Liver (tissue), 9 donors: ENCODE data around the gene ABLIM2. TPM values are rescaled to one million over a fixed set of nuclear protein-coding genes. Genes with fewer than 3 reads are reported as not detected.
A peak's percentile ranks its signal among the peaks of the same experiment; 100 is the strongest.

ENCODE experiments used
- DNase-seq: peaks from one replicate; pipeline ENCODE4 v3.0.0-alpha.2; 2017; ENCODE audit warnings: low spot score
- H3K27ac ChIP-seq, 2 donors: one replicate each; pipeline ENCODE4 v1.7.0; 2013; ENCODE audit warnings: inconsistent platforms in 2 of 2, low read length in 2 of 2, control low read depth in 1 of 2, low read depth in 1 of 2, mild to moderate bottlenecking in 1 of 2
- H3K27me3 ChIP-seq, 4 donors: one replicate each; pipeline versions ENCODE4 v1.6.1 to v1.7.0; 2013; ENCODE audit warnings: low read length in 3 of 4, inconsistent platforms in 1 of 4, mild to moderate bottlenecking in 1 of 4, moderate library complexity in 1 of 4; ENCODE audit not compliant: control insufficient read depth in 4 of 4, insufficient read depth in 4 of 4
- H3K36me3 ChIP-seq, 4 donors: one replicate each; pipeline versions ENCODE4 v1.6.1 to v1.7.0; 2013; ENCODE audit warnings: low read length in 3 of 4, mild to moderate bottlenecking in 3 of 4, low read depth in 1 of 4, moderate library complexity in 1 of 4; ENCODE audit not compliant: control insufficient read depth in 4 of 4, insufficient read depth in 3 of 4
- H3K4me1 ChIP-seq, 4 donors: one replicate each; pipeline versions ENCODE4 v1.6.1 to v1.7.0; 2013; ENCODE audit warnings: low read length in 3 of 4, mild to moderate bottlenecking in 3 of 4, moderate library complexity in 1 of 4; ENCODE audit not compliant: control insufficient read depth in 4 of 4, insufficient read depth in 4 of 4
- H3K4me3 ChIP-seq, 3 donors: one replicate each; pipeline versions ENCODE4 v1.6.1 to v1.7.0; 2013; ENCODE audit warnings: low read length in 3 of 3, control low read depth in 1 of 3, low read depth in 1 of 3, mild to moderate bottlenecking in 1 of 3
- H3K9ac ChIP-seq, 2 donors: one replicate each; pipeline ENCODE4 v1.7.0; 2013; ENCODE audit warnings: low read length in 2 of 2, mild to moderate bottlenecking in 2 of 2, moderate library complexity in 2 of 2, control low read depth in 1 of 2, low read depth in 1 of 2
- H3K9me3 ChIP-seq, 4 donors: one replicate each; pipeline versions ENCODE4 v1.6.1 to v1.7.0; 2013; ENCODE audit warnings: low read length in 3 of 4; ENCODE audit not compliant: control insufficient read depth in 4 of 4
- CTCF ChIP-seq: fragments of 150-350 bp; IDR thresholded peaks from 2 replicates; pipeline ENCODE4 v1.5.1; 2017; ENCODE audit warnings: improper control_type of control experiment, low read depth, low read length; ENCODE audit not compliant: missing input control
- FOXA1 ChIP-seq: IDR thresholded peaks from 2 replicates; pipeline ENCODE4 v1.6.1; 2016; ENCODE audit warnings: antibody characterized with exemption
- FOXA2 ChIP-seq: IDR thresholded peaks from 2 replicates; pipeline ENCODE4 v1.6.1; 2016; ENCODE audit warnings: antibody characterized with exemption
- GABPA ChIP-seq, 2 donors: IDR thresholded peaks in 1 of 2; conservative IDR thresholded peaks in 1 of 2; 2 replicates each; pipeline ENCODE4 v1.6.1; 2016; ENCODE audit warnings: antibody characterized with exemption in 2 of 2, mild to moderate bottlenecking in 1 of 2, moderate library complexity in 1 of 2
- HNF4A ChIP-seq, 2 donors: conservative IDR thresholded peaks; 2 replicates each; pipeline ENCODE4 v1.6.1; 2016; ENCODE audit warnings: antibody characterized with exemption in 2 of 2, mild to moderate bottlenecking in 2 of 2
- HNF4G ChIP-seq: IDR thresholded peaks from 2 replicates; pipeline ENCODE4 v1.6.1; 2016; ENCODE audit warnings: antibody characterized with exemption
- JUND ChIP-seq, 2 donors: IDR thresholded peaks; 2 replicates each; pipeline ENCODE4 v1.6.1; 2016; ENCODE audit warnings: antibody characterized with exemption in 2 of 2
- NR2F2 ChIP-seq: IDR thresholded peaks from 2 replicates; pipeline ENCODE4 v1.6.1; 2016; ENCODE audit warnings: antibody characterized with exemption
- RAD21 ChIP-seq, 2 donors: IDR thresholded peaks; 2 replicates each; pipeline ENCODE4 v1.6.1; 2016; ENCODE audit warnings: antibody characterized with exemption in 2 of 2, mild to moderate bottlenecking in 2 of 2
- REST ChIP-seq: IDR thresholded peaks from 2 replicates; pipeline ENCODE4 v1.6.1; 2016; ENCODE audit warnings: antibody characterized with exemption, mild to moderate bottlenecking
- RXRA ChIP-seq, 2 donors: IDR thresholded peaks; 2 replicates each; pipeline ENCODE4 v1.6.1; 2017 to 2018; ENCODE audit warnings: antibody characterized with exemption in 2 of 2, mild to moderate bottlenecking in 1 of 2
- TAF1 ChIP-seq: conservative IDR thresholded peaks from 2 replicates; pipeline ENCODE4 v1.6.1; 2016; ENCODE audit warnings: antibody characterized with exemption, mild to moderate bottlenecking
- ZBTB33 ChIP-seq: IDR thresholded peaks from 2 replicates; pipeline ENCODE4 v1.6.1; 2016; ENCODE audit warnings: antibody characterized with exemption
- WGBS: extraction: QIAGEN DNeasy Blood & Tissue Kit; methylation state at CpG from one replicate; pipeline ENCODE4 v1.1.7; 2013; 5-methylcytosine and 5-hydroxymethylcytosine counted together
- polyA plus RNA-seq, 2 donors: library from polyadenylated mRNA; stranded (reverse) in 1 of 2; unstranded in 1 of 2; fragments of 200-250 nt in 1 of 2; fragments of >200 nt in 1 of 2; fragmentation: Nextera tagmentation in 1 of 2; extraction: Ambion mirVana in 1 of 2; gene quantifications; one replicate each; pipeline versions ENCODE4 v1.2.1 to v1.2.3, GENCODE V29; 2013 to 2015
- total RNA-seq, 2 donors: library from RNA; depleted of rRNA; stranded (reverse); fragments of >200 nt; gene quantifications; one replicate each; pipeline ENCODE4 v1.2.3, GENCODE V29; 2014
- donor health status: healthy.
- donor health status: healthy.
- donor health status: healthy.
- donor health status: healthy.
- donor health status: healthy.

ABLIM2 gene
- total and polyA plus RNA-seq, 4 donors: 0.75 to 2.5 (median 0.93) TPM

- Histone ChIP-seq H3K27me3 (no peaks in the 10 kb centered on the region), H3K9ac (no peak overlapping the region), H3K27ac (no peak overlapping the region), H3K4me1 (no peaks in the 10 kb centered on the region), H3K4me3 (no peak overlapping the region), H3K36me3 (no peaks in the 10 kb centered on the region), H3K9me3 (no peaks in the 10 kb centered on the region)
- WGBS: 81% methylated on average over 11 of the region's 11 CpGs
- TF ChIP-seq FOXA2: no peak
- TF ChIP-seq FOXA1: no peak
- TF ChIP-seq GABPA (IDR thresholded peaks at IDR 0.05 in 1 of 2, conservative IDR thresholded peaks at IDR 0.05 in 1 of 2): no peak
- TF ChIP-seq REST: no peak
- TF ChIP-seq RXRA (IDR thresholded peaks at IDR 0.05): peak; percentile 40 to 54
- TF ChIP-seq NR2F2: no peak
- no peak for TF ChIP-seq JUND (IDR thresholded peaks at IDR 0.05)
- no peak for TF ChIP-seq CTCF
- no peak for DNase-seq
Observed at GRCh38 chr4:7992846-7993245, 165.8 kb downstream of the ABLIM2 start.

GRCh38 chr4:7990807-7991459 is 167.7 kb downstream of the ABLIM2 start:
- H3K9ac ChIP-seq: no peak overlapping the region
- no peak overlapping the region for H3K4me3 ChIP-seq
- no peaks in the 10 kb centered on the region for H3K9me3 ChIP-seq
- no peak for DNase-seq
- 93% methylated on average over 10 of the region's 10 CpGs for WGBS
- TF ChIP-seq NR2F2 (no peak), FOXA2 (no peak)
- no peaks in the 10 kb centered on the region for H3K36me3 ChIP-seq
- no peak overlapping the region for H3K27ac ChIP-seq
- H3K27me3 ChIP-seq: no peaks in the 10 kb centered on the region
- H3K4me1 ChIP-seq: no peaks in the 10 kb centered on the region

- Histone ChIP-seq H3K4me3 (no peak overlapping the region), H3K9me3 (no peaks in the 10 kb centered on the region), H3K9ac (no peak overlapping the region), H3K27ac (no peak overlapping the region), H3K27me3 (no peaks in the 10 kb centered on the region), H3K36me3 (no peaks in the 10 kb centered on the region), H3K4me1 (no peaks in the 10 kb centered on the region)
- TF ChIP-seq FOXA1: no peak
- TF ChIP-seq HNF4A (conservative IDR thresholded peaks at IDR 0.05): no peak
- TF ChIP-seq JUND (IDR thresholded peaks at IDR 0.05): no peak
- no peak for TF ChIP-seq HNF4G
- TF ChIP-seq RAD21 (IDR thresholded peaks at IDR 0.05): no peak
- TF ChIP-seq TAF1: no peak
- TF ChIP-seq FOXA2: no peak
- TF ChIP-seq NR2F2: no peak
- no peak for TF ChIP-seq ZBTB33
- WGBS: 61% methylated on average over 2 of the region's 2 CpGs
- DNase-seq: no peak
Observed at GRCh38 chr4:7989654-7990053, 169.0 kb downstream of the ABLIM2 start.
